ES-I3 (cell line): ENCODE data around the gene NPLOC4.

ENCODE experiments used
- H3K36me3 ChIP-seq: 2 replicates; pipeline ENCODE4 v1.6.1; 2013; ENCODE audit warnings: mild to moderate bottlenecking, low read length, control low read depth, moderate library complexity; ENCODE audit not compliant: insufficient read depth
- H3K4me1 ChIP-seq: 2 replicates; pipeline ENCODE4 v1.6.1; 2013; ENCODE audit warnings: mild to moderate bottlenecking, control low read depth, low read length; ENCODE audit not compliant: insufficient read depth
- H3K9ac ChIP-seq: 2 replicates; pipeline ENCODE4 v1.6.1; 2013; ENCODE audit warnings: low read depth, mild to moderate bottlenecking, low read length, moderate library complexity
- H3K9me3 ChIP-seq: 2 replicates; pipeline ENCODE4 v1.6.1; 2013; ENCODE audit warnings: mild to moderate bottlenecking, low read length, moderate library complexity; ENCODE audit not compliant: control insufficient read depth, insufficient read depth

Gene NPLOC4

DNA sequence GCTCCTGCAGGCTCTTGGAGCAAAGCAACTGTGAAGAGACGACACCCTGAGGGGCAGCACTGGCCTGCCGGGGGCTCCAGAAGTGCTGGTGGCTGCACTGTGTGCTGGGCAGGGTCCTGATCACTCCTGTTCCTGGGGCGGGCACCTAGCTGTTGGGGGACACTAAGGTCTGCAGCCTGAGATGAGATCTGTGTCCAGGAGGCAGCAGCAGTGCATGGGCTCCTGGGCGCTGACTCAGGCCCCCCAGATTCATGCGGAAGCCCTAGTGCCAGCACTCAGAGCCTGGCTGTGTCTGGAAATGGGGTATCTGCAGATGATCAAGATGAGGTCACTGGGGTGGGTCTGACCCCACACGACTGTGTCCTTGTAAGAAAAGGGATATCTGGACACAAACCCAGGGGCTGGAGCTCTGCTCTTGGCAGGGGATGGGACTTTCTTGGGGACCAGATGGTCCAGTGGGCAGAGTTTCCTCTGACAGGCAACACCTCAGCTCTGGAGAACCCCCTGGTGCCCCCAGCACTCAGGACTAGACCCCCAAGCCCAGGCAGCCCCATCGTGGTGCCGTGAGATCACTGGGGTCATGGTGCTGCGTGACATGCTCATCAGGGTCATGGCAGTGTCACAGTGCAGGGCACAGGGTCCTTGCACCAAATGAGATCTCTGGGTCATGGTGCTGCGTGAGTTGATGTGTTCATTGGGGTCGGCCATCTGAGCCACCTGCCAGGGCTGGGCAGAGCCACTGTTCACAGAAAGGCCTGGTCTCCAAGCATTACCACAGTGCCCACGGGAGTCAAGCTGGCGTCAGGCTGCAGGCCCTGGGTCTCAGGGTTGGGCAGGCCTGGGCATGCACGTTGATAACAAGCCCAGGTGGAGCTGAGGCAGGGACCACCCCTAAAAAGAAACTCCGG, 94.2 kb downstream of the NPLOC4 start:
- Histone ChIP-seq H3K4me1 (no peaks in the 10 kb centered on the region; the same call in 1 of the 2 replicates), H3K9ac (no peak overlapping the region), H3K36me3 (peaks cover 6% of the 10 kb centered on the region), H3K9me3 (no peaks in the 10 kb centered on the region)

DNA sequence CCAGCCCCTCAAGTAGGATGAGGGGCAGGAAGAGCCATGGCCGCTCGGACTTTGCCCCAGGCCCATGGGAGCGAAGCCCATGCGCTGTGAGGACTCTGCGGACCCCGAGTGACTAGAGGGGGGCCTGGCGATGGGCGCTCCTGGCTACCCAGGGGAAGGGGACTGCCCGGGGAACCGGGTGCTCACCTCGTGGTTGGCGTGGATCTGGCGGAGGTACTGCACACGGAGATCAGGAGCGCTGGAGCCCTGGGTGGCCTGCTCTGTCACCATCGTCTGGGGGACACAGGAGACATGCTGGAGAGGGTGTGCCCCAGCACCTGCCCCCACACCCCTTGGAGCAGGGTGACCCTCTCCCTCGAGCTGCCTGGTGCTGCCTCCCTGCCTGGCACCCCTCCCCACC, 95.8 kb downstream of the NPLOC4 start:
- Histone ChIP-seq H3K4me1 (no peaks in the 10 kb centered on the region; the same call in 1 of the 2 replicates), H3K9me3 (no peaks in the 10 kb centered on the region)

DNA sequence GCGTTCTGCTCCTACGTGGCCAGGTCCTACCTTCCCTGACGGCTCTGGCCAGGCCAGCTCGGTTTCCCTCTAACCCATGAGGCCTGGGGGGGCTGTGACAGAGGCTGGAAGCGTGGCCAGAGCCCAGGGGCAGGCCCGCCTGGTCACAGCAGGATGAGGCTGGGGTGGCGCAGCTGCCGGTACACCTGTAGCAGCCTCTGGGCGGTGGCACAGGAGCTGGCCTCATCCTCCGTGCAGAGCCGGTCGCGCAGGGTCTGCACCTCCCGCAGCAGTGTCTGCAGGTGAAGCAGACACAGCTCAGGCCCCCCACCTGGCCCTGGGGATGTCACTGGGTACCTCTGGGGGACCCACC, 96.3 kb downstream of the NPLOC4 start:
- H3K9ac ChIP-seq, result no peak overlapping the region
- H3K36me3 ChIP-seq, result peaks cover 6% of the 10 kb centered on the region
- no peaks in the 10 kb centered on the region; the same call in 1 of the 2 replicates for H3K4me1 ChIP-seq
- H3K9me3 ChIP-seq, result no peaks in the 10 kb centered on the region

More for the DNA sequence above, 95.8 kb downstream of the NPLOC4 start:
- H3K36me3 ChIP-seq, result peaks cover 6% of the 10 kb centered on the region
- H3K9ac ChIP-seq, result no peak overlapping the region

DNA sequence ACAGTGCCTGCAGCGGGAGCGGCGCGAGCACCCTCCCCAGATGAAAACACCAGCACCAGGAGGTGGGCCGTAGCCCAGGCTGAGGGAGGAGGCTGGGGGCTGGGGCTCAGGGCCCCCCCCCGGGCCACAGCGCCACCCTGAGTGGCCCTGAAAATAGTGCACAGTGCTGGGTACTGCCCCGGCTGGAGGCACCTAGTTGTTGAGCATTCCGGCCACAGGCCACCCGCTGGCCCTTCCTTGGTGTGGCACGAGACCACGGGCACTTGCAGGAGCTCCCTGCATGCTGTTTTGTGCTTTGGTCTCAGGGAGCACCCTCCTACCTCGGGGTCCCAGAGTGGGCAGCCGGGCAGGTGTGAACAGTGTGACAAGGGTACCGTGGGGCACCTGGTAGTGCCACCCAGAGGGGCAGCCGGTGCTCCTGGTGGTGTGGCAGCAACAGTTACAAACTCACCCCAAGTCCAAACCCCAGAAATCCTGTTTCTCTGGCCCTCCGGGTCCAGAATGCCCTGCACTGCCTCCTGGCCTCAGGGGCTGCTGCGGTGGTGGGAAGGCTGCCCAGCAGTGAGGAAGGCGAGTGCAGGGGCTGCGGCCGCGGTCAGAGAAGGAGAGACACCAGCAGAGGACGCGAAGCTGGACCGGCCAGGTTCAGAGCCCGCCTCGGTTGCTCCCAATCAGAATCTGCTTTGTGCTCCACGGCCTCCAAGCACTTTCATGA, 96.8 kb downstream of the NPLOC4 start:
- no peak overlapping the region for H3K9ac ChIP-seq
- H3K9me3 ChIP-seq, result no peaks in the 10 kb centered on the region
- peaks cover 6% of the 10 kb centered on the region for H3K36me3 ChIP-seq
- no peaks in the 10 kb centered on the region; the same call in 1 of the 2 replicates for H3K4me1 ChIP-seq

DNA sequence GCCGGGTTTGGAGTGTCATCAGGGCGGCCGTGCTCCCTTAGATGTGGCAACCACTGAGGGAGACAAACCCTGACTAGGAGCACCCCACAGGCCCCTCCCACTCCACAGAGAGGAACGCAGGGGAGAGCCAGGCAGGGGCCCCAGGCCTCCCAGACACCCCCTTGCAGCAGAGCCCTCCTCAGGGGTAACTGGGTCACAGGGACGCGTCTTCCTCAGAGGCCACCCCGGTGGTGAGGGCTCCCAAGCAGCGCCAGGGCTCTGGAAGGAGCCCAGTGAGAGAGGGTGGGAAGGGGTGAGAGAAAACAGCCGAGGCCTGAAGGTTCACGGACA, 97.4 kb downstream of the NPLOC4 start:
- Histone ChIP-seq H3K36me3 (peaks cover 6% of the 10 kb centered on the region), H3K4me1 (no peaks in the 10 kb centered on the region; the same call in 1 of the 2 replicates), H3K9ac (no peak overlapping the region), H3K9me3 (no peaks in the 10 kb centered on the region)

DNA sequence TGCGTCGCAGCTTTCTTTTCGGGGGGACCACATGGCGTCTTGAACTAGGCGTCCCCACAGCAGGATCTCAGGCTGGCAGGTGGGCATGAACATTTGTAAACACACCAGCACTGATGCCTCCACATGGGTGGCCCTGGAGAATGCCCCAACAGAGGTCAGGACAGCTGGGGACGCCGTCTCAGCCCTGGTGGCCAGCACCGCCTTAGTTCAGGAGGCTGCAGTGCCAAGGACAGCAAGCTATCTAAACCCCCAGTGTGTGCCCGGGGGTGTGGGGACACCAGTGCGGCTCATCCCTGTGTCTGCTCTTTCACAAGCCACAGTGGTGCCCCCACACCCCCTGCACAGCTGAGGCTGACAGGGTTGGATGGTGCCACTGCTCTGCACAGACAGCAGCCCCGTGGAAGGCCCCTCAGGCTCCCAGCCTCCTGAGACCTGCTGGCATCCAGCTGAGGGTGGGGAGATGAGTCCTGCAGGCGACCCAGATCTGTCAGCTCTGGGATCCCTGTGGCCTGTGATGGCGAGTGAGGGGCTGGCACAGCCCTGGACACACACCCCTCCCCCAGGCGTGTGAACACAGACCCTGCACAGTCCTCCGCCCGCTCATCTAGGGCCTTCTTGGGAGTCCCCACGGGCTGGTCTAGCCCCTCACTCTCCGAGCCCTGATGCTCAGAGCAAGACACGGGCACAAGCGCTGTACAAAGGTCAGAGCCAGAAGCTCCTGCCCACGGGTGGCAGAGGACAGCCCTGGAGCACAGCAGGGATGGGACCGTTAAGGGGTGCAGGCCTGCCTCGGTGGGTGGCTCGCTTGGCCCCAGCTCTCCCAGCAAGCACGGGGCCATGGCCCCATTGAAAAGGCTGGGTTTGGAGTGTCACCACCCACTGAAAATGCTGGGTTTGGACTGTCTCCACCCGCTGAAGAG, 98.0 kb downstream of the NPLOC4 start:
- Histone ChIP-seq H3K9me3 (no peaks in the 10 kb centered on the region), H3K36me3 (peaks cover 6% of the 10 kb centered on the region), H3K9ac (no peak overlapping the region)

DNA sequence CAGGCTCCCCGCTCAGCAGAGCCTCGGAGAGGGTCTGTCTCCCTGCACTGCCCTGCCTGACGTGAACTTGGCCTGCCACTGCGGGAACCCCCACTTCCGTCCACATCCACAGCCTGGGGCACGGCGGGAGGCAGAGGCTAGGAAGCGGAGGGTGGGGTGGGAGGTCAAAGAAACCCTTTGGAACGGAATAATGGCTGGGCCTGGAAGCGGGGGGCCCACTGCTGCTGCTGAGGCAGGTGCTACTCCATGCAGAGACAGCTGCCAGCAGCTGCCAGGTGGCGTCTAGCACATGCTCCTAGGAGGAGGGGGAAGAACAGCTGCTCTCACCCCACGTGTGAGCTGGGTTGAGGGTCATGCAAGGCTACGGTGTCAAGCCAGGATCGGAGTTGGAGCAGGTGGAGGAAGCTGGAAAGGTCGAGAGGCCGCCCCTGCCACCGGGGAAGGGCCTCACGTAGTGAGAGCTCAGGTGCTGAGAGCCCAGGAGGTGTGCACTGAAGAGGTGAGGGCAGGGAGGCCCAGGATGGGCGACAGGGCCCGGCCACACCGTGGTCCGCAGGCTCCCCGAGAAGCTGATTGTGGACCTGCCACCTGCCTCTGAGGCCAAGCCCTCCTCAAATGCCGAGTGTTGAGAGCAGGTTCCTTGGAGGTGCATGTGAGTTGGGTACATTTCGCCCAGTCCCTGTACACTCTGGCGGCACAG, 98.9 kb downstream of the NPLOC4 start:
- no peaks in the 10 kb centered on the region; the same call in 1 of the 2 replicates for H3K4me1 ChIP-seq
- H3K9ac ChIP-seq, result no peak overlapping the region
- H3K9me3 ChIP-seq, result no peaks in the 10 kb centered on the region
- peaks cover under 1% of the 10 kb centered on the region for H3K36me3 ChIP-seq

More for the DNA sequence above, 98.0 kb downstream of the NPLOC4 start:
- no peaks in the 10 kb centered on the region; the same call in 1 of the 2 replicates for H3K4me1 ChIP-seq

DNA sequence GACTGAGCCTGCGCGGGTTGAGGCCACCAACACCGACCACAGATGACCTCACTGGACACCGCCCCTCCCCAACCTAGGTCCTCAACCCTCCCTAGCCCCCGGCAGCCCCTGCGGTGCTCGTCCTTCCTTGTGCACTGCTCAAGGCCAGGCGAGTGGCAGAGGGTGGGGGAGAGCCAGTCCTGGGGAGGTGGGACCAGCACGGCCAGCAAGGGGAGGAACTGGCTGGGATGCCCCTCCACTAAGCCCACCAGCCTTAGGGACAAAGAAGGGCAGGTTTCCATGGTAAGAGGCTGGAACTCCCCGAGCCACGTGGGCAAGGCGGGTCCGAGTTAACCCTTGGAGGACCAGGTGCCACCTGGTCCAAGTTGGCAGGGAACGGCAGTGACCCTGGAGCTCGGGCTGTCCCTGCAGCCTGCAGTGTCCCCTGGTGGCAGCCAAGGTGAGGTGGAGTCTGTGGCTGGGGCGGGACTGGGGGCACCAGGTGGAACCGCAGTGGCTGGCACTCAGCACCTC, 99.5 kb downstream of the NPLOC4 start:
- Histone ChIP-seq H3K4me1 (no peaks in the 10 kb centered on the region; the same call in 1 of the 2 replicates), H3K9me3 (no peaks in the 10 kb centered on the region), H3K36me3 (no peaks in the 10 kb centered on the region; the same call in 1 of the 2 replicates), H3K9ac (peak overlapping the region; percentile 23; the same call in 1 of the 2 replicates)

DNA sequence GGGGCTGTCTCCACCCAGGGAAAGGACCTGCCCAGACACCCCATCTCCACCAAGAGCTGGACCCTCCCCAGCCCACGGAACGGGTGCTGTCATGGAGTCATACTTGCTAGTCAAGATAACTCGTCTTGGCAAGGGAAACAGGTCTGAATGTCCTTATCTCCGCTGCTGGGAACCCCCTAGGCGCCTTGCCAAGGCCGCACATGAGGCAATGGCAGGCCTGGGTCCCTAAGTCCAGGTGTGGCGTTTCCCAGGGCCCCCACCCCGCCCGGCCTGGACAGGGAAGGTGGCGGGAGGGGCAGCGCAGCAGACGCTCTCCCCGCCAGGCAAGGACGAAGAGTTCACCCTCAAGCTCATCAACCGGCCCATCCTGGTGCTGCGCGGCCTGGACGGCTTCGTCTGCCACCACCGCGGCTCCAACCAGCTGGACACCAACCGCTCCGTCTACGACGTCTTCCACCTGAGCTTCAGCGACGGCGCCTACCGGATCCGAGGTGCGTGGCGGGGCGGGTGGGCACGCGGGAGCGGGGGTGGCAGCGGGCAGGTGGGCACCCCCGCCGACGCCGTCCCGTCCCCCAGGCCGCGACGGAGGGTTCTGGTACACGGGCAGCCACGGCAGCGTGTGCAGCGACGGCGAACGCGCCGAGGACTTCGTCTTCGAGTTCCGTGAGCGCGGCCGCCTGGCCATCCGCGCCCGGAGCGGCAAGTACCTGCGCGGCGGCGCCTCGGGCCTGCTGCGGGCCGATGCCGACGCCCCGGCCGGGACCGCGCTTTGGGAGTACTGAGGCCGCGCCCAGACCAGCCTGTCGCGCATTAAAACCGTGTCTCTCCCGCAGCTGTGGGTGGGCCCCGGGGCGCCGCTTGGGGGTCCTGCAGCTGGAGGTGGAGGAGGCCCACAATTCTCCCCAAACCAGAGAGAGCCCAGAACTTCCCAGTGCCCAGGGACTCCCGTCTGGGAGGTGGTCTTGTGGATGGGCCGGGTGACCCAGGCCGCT, 100.3 kb downstream of the NPLOC4 start:
- Histone ChIP-seq H3K9ac (peak overlapping the region; percentile 23; the same call in 1 of the 2 replicates), H3K4me1 (no peaks in the 10 kb centered on the region; the same call in 1 of the 2 replicates), H3K36me3 (no peaks in the 10 kb centered on the region; the same call in 1 of the 2 replicates), H3K9me3 (no peaks in the 10 kb centered on the region)

DNA sequence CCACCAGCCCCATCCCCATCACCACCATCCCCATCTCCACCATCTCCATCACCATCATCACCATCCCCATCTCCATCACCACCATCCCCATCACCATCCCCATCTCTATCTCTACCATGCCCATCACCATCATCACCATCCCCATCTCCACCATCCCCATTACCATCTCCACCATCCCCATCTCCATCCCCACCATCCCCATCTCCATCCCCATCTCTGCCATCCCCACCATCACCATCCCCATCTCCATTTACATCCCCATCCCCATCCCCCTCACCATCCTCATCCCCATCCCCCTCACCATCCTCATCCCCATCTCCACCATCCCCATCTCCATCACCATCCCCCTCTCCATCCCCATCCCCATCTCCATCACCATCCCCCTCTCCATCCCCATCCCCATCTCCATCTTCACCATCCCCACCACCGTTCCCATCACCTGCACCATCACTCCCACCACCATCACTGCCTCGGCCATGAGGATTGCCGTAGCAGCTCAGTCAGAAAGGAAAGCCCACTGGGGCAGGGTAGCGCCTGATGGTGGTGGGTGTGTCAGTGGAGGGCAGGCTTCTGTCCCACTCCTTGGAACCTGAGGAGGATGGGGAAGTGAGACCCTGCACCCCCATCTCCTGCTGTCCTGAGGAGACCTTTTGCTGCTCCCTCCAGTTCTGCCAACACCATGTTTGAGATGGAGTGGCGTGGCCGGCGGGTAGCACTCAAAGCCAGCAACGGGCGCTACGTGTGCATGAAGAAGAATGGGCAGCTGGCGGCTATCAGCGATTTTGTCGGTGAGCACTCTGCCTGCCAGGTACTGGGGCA, 101.2 kb downstream of the NPLOC4 start:
- no peak overlapping the region for H3K9ac ChIP-seq
- no peaks in the 10 kb centered on the region for H3K9me3 ChIP-seq
- H3K4me1 ChIP-seq, result no peaks in the 10 kb centered on the region; the same call in 1 of the 2 replicates
- H3K36me3 ChIP-seq, result no peaks in the 10 kb centered on the region; the same call in 1 of the 2 replicates

DNA sequence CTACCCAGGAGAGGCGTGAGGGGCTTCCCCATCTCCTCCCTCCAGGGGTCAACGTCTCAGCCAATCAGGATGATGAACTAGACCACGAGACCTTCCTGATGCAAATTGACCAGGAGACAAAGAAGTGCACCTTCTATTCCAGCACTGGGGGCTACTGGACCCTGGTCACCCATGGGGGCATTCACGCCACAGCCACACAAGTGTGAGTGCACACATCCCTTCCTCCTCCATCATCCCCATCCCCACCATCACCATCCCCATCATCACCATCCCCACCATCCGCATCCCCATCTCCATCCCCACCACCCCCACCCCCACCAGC, 101.9 kb downstream of the NPLOC4 start:
- Histone ChIP-seq H3K4me1 (no peaks in the 10 kb centered on the region; the same call in 1 of the 2 replicates), H3K9ac (no peak overlapping the region), H3K36me3 (no peaks in the 10 kb centered on the region; the same call in 1 of the 2 replicates), H3K9me3 (no peaks in the 10 kb centered on the region)
